Panc1 (cell line): ENCODE data around the gene FBLN2. TPM values are rescaled to one million over a fixed set of nuclear protein-coding genes. Genes with fewer than 3 reads are reported as not detected.

Source experiments
- ATAC-seq: fragments of 200-7000 bp; cut with Tn5 transposase; 2 replicates; pipeline ENCODE4 v1.9.1; 2020; ENCODE audit warnings: mild to moderate bottlenecking, moderate library complexity
- BruUV-seq: library from RNA; stranded (reverse); fragments of 400-500 nt; replicated peaks from 2 replicates; lab custom pipeline; 2021; lab: Mats Ljungman, UMichigan
- CTCF ChIA-PET: fragments of 300-600 bp; sonication (Branson Sonifier 250); formaldehyde crosslinking; loops from one replicate; lab custom pipeline; 2022; ENCODE audit warnings: antibody characterized with exemption; lab: Charles Lee
- POLR2A ChIA-PET: fragments of 300-600 bp; sonication (Branson Sonifier 250); formaldehyde crosslinking; loops from one replicate; lab custom pipeline; 2022; ENCODE audit warnings: antibody characterized with exemption; lab: Charles Lee
- DNase-seq: peaks from one replicate; pipeline ENCODE4 v3.0.0-alpha.2; 2010; ENCODE audit warnings: low read depth, low spot score
- H3K27ac ChIP-seq: 2 replicates; pipeline ENCODE4 v1.5.1; 2011; ENCODE audit warnings: mild to moderate bottlenecking, low read length, inconsistent platforms
- H3K27me3 ChIP-seq: fragments of 200-500 bp; sonication (Bioruptor generic); 2 replicates; pipeline ENCODE4 v1.6.0; 2014; ENCODE audit warnings: low read length, inconsistent platforms; ENCODE audit not compliant: control insufficient read depth, insufficient read depth
- H3K36me3 ChIP-seq: fragments of 200-500 bp; sonication (Bioruptor generic); 2 replicates; pipeline ENCODE4 v1.5.1; 2014; ENCODE audit warnings: inconsistent platforms, mild to moderate bottlenecking, low read length, moderate library complexity; ENCODE audit not compliant: control insufficient read depth, insufficient read depth
- H3K4me1 ChIP-seq: 2 replicates; pipeline ENCODE4 v1.5.1; 2011; ENCODE audit warnings: inconsistent platforms, mild to moderate bottlenecking, low read length, moderate library complexity; ENCODE audit not compliant: control insufficient read depth, insufficient read depth
- H3K4me3 ChIP-seq, 2 experiments: 2 replicates each; pipeline ENCODE4 v1.5.1; 2011 to 2012; ENCODE audit warnings: low read depth in 2 of 2, low read length in 2 of 2, mild to moderate bottlenecking in 2 of 2, inconsistent platforms in 1 of 2, moderate library complexity in 1 of 2
- H3K9me3 ChIP-seq: fragments of 200-500 bp; sonication (Bioruptor generic); 2 replicates; pipeline ENCODE4 v1.5.1; 2014; ENCODE audit warnings: low read depth, mild to moderate bottlenecking, inconsistent platforms, low read length, moderate library complexity; ENCODE audit not compliant: control insufficient read depth, insufficient read depth
- POLR2AphosphoS5 ChIP-seq: IDR thresholded peaks from 2 replicates; pipeline ENCODE4 v1.6.1; 2012; ENCODE audit warnings: mild to moderate bottlenecking, low read depth, low read length, moderate library complexity
- SIN3A ChIP-seq: IDR thresholded peaks from 2 replicates; pipeline ENCODE4 v1.6.1; 2012; ENCODE audit warnings: low read depth, mild to moderate bottlenecking, low read length, moderate library complexity, borderline replicate concordance; ENCODE audit not compliant: insufficient read depth
- TCF7L2 ChIP-seq: IDR thresholded peaks from 2 replicates; pipeline ENCODE4 v1.6.1; 2011; ENCODE audit warnings: mild to moderate bottlenecking, low read depth, low read length, inconsistent platforms
- in situ Hi-C: cut with HindIII; loops from 2 replicates; pipeline ENCODE4 v1.10.0; 2016; ENCODE audit warnings: low sequenced_read_pairs, low pct_unique_long_range_greater_than_20kb
- intact Hi-C: fragments of 100-400 bp; cut with micrococcal nuclease; formaldehyde crosslinking; loops from one replicate; pipeline ENCODE4 v1.10.0; 2022; ENCODE audit not compliant: unreplicated experiment
- total RNA-seq: library from RNA; stranded (reverse); gene quantifications from one replicate; pipeline ENCODE4 v1.2.1, GENCODE V29; 2021; ENCODE audit not compliant: unreplicated experiment
- TF ChIP-seq, protein P1 (sequence below): fragments of 450-650 bp; IDR thresholded peaks from 2 replicates; pipeline ENCODE4 v1.5.1; 2017; ENCODE audit warnings: mild to moderate bottlenecking
- TF ChIP-seq, protein P2 (sequence below), 2 experiments: IDR thresholded peaks; 2 replicates each; pipeline ENCODE4 v1.6.1; 2011 to 2012; ENCODE audit warnings: low read depth in 2 of 2, control low read depth in 1 of 2, low read length in 1 of 2, mild to moderate bottlenecking in 1 of 2, moderate library complexity in 1 of 2; ENCODE audit not compliant: insufficient read depth in 1 of 2

The FBLN2 gene
- total RNA-seq, 1 experiment from 2014 or later, result 0.44 TPM

DNA sequence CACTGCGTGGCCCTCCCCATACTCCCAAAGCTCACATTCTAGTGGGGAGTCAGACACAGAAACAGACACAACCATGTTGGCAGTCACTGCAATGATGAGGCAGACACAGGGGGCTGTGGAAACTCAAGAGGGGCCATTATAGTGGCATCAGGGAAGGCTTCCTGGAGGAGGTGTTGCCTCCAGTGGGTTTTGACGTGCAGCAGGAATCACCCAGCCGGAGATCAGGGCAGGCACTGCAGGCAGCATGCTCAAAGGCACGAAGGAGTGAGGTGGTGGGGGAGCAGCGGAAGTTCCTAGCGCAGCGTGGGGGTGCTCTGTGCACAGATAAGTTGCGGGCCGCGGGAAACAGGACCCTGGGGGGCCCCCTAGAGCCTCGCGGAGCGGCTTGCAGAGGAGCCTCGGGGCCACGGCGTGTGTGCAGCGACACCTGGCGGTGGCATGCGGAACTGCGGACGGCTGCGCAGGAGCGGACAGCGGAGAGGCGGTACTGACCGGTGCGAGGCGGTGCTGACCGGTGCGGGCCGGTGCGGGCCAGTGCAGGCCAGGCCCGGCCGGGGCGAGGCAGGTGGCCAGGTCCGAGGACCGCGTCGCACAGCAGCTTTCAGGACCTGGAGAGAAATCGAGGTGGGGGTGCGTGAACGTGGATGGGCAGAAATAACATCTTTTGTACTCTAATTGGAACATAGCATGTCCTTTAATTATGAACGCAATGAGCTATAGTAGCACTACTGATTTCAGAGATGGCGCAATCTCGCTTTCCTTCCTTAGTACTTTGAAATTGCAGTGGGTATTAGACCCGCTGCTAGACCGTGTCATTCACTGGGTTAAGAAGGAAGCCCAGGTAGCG lies 101.5 kb downstream of the FBLN2 start:
- peak overlapping the region in 1 of 2 experiments; percentile 32; a peak in 2 of 4 replicates for H3K4me3 ChIP-seq
- CTCF ChIA-PET, result interaction anchor here (0.6 kb wide), 1 partner anchor 866 kb away, joined by 4 read pairs; no protein-coding TSS in a partner anchor
- no peaks in the 10 kb centered on the region for H3K27me3 ChIP-seq
- H3K4me1 ChIP-seq, result no peaks in the 10 kb centered on the region; the same call in 1 of the 2 replicates
- DNase-seq (peak; percentile 33), ATAC-seq (peak; percentile 79)
- H3K9me3 ChIP-seq, result no peaks in the 10 kb centered on the region
- intact Hi-C loops (no loop called here), in situ Hi-C loops (no loop called here)
- no TSS peak for BruUV-seq
- H3K27ac ChIP-seq, result no peak overlapping the region
- POLR2A ChIA-PET, result no interaction called here
- no peaks in the 10 kb centered on the region for H3K36me3 ChIP-seq
- TF ChIP-seq SIN3A (no peak), POLR2AphosphoS5 (no peak), TCF7L2 (no peak)
- TF ChIP-seq, protein P1, sequence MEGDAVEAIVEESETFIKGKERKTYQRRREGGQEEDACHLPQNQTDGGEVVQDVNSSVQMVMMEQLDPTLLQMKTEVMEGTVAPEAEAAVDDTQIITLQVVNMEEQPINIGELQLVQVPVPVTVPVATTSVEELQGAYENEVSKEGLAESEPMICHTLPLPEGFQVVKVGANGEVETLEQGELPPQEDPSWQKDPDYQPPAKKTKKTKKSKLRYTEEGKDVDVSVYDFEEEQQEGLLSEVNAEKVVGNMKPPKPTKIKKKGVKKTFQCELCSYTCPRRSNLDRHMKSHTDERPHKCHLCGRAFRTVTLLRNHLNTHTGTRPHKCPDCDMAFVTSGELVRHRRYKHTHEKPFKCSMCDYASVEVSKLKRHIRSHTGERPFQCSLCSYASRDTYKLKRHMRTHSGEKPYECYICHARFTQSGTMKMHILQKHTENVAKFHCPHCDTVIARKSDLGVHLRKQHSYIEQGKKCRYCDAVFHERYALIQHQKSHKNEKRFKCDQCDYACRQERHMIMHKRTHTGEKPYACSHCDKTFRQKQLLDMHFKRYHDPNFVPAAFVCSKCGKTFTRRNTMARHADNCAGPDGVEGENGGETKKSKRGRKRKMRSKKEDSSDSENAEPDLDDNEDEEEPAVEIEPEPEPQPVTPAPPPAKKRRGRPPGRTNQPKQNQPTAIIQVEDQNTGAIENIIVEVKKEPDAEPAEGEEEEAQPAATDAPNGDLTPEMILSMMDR, result peak; percentile 99
- TF ChIP-seq, protein P2, sequence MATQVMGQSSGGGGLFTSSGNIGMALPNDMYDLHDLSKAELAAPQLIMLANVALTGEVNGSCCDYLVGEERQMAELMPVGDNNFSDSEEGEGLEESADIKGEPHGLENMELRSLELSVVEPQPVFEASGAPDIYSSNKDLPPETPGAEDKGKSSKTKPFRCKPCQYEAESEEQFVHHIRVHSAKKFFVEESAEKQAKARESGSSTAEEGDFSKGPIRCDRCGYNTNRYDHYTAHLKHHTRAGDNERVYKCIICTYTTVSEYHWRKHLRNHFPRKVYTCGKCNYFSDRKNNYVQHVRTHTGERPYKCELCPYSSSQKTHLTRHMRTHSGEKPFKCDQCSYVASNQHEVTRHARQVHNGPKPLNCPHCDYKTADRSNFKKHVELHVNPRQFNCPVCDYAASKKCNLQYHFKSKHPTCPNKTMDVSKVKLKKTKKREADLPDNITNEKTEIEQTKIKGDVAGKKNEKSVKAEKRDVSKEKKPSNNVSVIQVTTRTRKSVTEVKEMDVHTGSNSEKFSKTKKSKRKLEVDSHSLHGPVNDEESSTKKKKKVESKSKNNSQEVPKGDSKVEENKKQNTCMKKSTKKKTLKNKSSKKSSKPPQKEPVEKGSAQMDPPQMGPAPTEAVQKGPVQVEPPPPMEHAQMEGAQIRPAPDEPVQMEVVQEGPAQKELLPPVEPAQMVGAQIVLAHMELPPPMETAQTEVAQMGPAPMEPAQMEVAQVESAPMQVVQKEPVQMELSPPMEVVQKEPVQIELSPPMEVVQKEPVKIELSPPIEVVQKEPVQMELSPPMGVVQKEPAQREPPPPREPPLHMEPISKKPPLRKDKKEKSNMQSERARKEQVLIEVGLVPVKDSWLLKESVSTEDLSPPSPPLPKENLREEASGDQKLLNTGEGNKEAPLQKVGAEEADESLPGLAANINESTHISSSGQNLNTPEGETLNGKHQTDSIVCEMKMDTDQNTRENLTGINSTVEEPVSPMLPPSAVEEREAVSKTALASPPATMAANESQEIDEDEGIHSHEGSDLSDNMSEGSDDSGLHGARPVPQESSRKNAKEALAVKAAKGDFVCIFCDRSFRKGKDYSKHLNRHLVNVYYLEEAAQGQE (IDR thresholded peaks at IDR 0.05; ENCODE audit: insufficient read depth in 1 of 2, low read depth in 2 of 2, low read length in 1 of 2), result 0 out of 4 replicates have a peak, but pooled peaks of 1 of the 2 experiments have one; percentile 37

DNA sequence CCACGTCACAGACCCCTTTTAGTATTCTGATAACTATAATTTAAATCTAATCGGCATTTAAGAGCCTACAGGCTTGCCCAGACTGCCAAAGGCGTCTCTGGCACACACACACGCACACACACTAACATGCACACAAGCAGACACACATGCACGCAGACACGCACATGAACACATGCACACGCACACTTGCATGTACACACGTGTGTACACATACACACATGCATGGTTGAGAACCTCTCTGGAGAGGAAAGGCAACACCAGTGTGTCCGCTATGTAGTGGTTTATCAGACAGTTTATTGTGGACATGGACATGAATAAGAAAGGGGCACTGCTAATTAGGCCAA lies 102.1 kb downstream of the FBLN2 start:
- in situ Hi-C loops (no loop called here), intact Hi-C loops (no loop called here)
- no peaks in the 10 kb centered on the region; the same call in 1 of the 2 replicates for H3K4me1 ChIP-seq
- no TSS peak for BruUV-seq
- H3K36me3 ChIP-seq, result no peaks in the 10 kb centered on the region
- ATAC-seq (no peak), DNase-seq (no peak)
- CTCF ChIA-PET, result interaction anchor here (0.6 kb wide), 1 partner anchor 867 kb away, joined by 4 read pairs; no protein-coding TSS in a partner anchor
- H3K4me3 ChIP-seq, result peak overlapping the region in 1 of 2 experiments; percentile 32; a peak in 2 of 4 replicates
- no peaks in the 10 kb centered on the region for H3K27me3 ChIP-seq
- POLR2A ChIA-PET, result no interaction called here
- H3K27ac ChIP-seq, result no peak overlapping the region
- H3K9me3 ChIP-seq, result no peaks in the 10 kb centered on the region
- no peak for TF ChIP-seq POLR2AphosphoS5
- no peak for TF ChIP-seq SIN3A
- TF ChIP-seq, protein P1, result no peak
